Stimulated activated CD8-positive, alpha-beta memory T cell treated with anti-CD3 and anti-CD28 coated beads, Interleukin-15, amount 100 ng/mL, for 1 hour (primary cell): ENCODE results near the gene SERHL2.
"Not testable (repeated sequence)": the region's sequence is repeated elsewhere in the genome, so short reads cannot be mapped to it uniquely, and the experiment has no call there.

ENCODE experiments used
- DNase-seq: peaks from one replicate; pipeline ENCODE4 v3.0.0-alpha.2; 2020; ENCODE audit warnings: low read depth

Gene SERHL2

GRCh38 chr22:42536166-42536565, 17.6 kb upstream of the SERHL2 start:
- no peak for DNase-seq

- DNase-seq: not testable (repeated sequence)
Measured at GRCh38 chr22:42536634-42537033, 17.1 kb upstream of the SERHL2 start.

- not testable (repeated sequence) for DNase-seq
Measured at GRCh38 chr22:42537199-42537831, 16.4 kb upstream of the SERHL2 start.

GRCh38 chr22:42539236-42539771, 14.5 kb upstream of the SERHL2 start:
- DNase-seq: not testable (repeated sequence)

- no peak for DNase-seq
Measured at GRCh38 chr22:42544686-42545085, 9.1 kb upstream of the SERHL2 start.

GRCh38 chr22:42547562-42547961, 6.2 kb upstream of the SERHL2 start:
- DNase-seq: no peak

GRCh38 chr22:42548126-42548525, 5.6 kb upstream of the SERHL2 start:
- not testable (repeated sequence) for DNase-seq

- no peak for DNase-seq
Measured at GRCh38 chr22:42548597-42549330, 5.0 kb upstream of the SERHL2 start.

- no peak for DNase-seq
Measured at GRCh38 chr22:42549331-42550060, 4.3 kb upstream of the SERHL2 start.

GRCh38 chr22:42552294-42552647, 1.5 kb upstream of the SERHL2 start:
- not testable (repeated sequence) for DNase-seq

- DNase-seq: no peak
Measured at GRCh38 chr22:42560381-42560780, 6.6 kb downstream of the SERHL2 start.

- DNase-seq: no peak
Measured at GRCh38 chr22:42560781-42561180, 7.0 kb downstream of the SERHL2 start.

GRCh38 chr22:42561856-42562255, 8.1 kb downstream of the SERHL2 start:
- DNase-seq: no peak

GRCh38 chr22:42562279-42562678, 8.5 kb downstream of the SERHL2 start:
- no peak for DNase-seq

- no peak for DNase-seq
Measured at GRCh38 chr22:42562684-42563083, 8.9 kb downstream of the SERHL2 start.

- DNase-seq: not testable (repeated sequence)
Measured at GRCh38 chr22:42563943-42564342, 10.2 kb downstream of the SERHL2 start.

GRCh38 chr22:42564699-42565098, 10.9 kb downstream of the SERHL2 start:
- DNase-seq: no peak

- DNase-seq: no peak
Measured at GRCh38 chr22:42565956-42566355, 12.2 kb downstream of the SERHL2 start.

- DNase-seq: not testable (repeated sequence)
Measured at GRCh38 chr22:42567950-42568349, 14.2 kb downstream of the SERHL2 start.

- not testable (repeated sequence) for DNase-seq
Measured at GRCh38 chr22:42570580-42570979, 16.8 kb downstream of the SERHL2 start.

GRCh38 chr22:42571068-42571467, 17.3 kb downstream of the SERHL2 start:
- not testable (repeated sequence) for DNase-seq

GRCh38 chr22:42574046-42574445, 20.3 kb downstream of the SERHL2 start:
- not testable (repeated sequence) for DNase-seq

- DNase-seq: not testable (repeated sequence)
Measured at GRCh38 chr22:42574468-42574867, 20.7 kb downstream of the SERHL2 start.
